Fibroblast of lung (primary cell): ENCODE measurements around the gene MRPS11.

Experiments
- CTCF ChIP-seq, 2 donors: IDR thresholded peaks in 1 of 2; conservative IDR thresholded peaks in 1 of 2; 1 replicate in 1 of 2; 2 replicates in 1 of 2; pipeline ENCODE4 v1.5.1; 2011 to 2012; ENCODE audit warnings: low read length in 2 of 2, control low read depth in 1 of 2, inconsistent platforms in 1 of 2, low read depth in 1 of 2, mild to moderate bottlenecking in 1 of 2
- EZH2 ChIP-seq: IDR thresholded peaks from 2 replicates; pipeline ENCODE4 v1.5.1; 2012; ENCODE audit warnings: low read length, control low read depth, mild to moderate bottlenecking; ENCODE audit errors: missing control alignments

- TF ChIP-seq CTCF (conservative IDR thresholded peaks at IDR 0.05 in 1 of 2, IDR thresholded peaks at IDR 0.05 in 1 of 2; ENCODE audit: low read depth in 1 of 2, low read length in 2 of 2) (no peak), EZH2 (no peak)
These were observed 27.5 kb upstream of the MRPS11 start for GRCh38 chr15:88440021-88440420.
